Subcutaneous preadipocyte (primary cell): ENCODE data around the gene TRNAU1AP. TPM values are rescaled to one million over a fixed set of nuclear protein-coding genes. Genes with fewer than 3 reads are reported as not detected.

Experiments
- small RNA-seq: library from RNA; depleted of rRNA; stranded (forward); fragments of <200 nt; gene quantifications from one replicate; pipeline ENCODE3, GENCODE V24; 2012
- total RNA-seq: library from RNA; depleted of rRNA; stranded (reverse); fragments of >200 nt; gene quantifications from 2 replicates; pipeline ENCODE4 v1.2.3, GENCODE V29; 2012

TRNAU1AP gene
- 29.9 and 32.3 TPM in 2 replicates for total RNA-seq

GRCh38 chr1:28552758-28553663, at the start of gene TRNAU1AP:
TSS of gene TRNAU1AP (plus strand) at chr1:28553085. CDS start at chr1:28553111, 26 bp downstream.

GRCh38 chr1:28505406-28506187, 47.3 kb upstream of the TRNAU1AP start, which contains the start of gene RCC1:
TSS of gene RCC1 (plus strand) at chr1:28506043. CDS start at chr1:28529867, 23,824 bp downstream.

GRCh38 chr1:28591708-28592320, 38.9 kb downstream of the TRNAU1AP start, which contains the start of gene RAB42:
TSS of gene RAB42 (plus strand) at chr1:28592265. CDS start at chr1:28592512, 247 bp downstream.

Small RNAs within 50 kb of the gene (small RNA-seq; reads per million reads assigned to genes)
- gene SNORA16A = not detected
- not detected for gene SNORA44
- gene SNORA61 = not detected
- not detected for gene SNORA73A
- 8,300 reads per million, percentile 100 among the genes with 10 or more reads in this experiment for gene SNORA73B
- gene SNORD99 = 1,535 reads per million, percentile 100 among the genes with 10 or more reads in this experiment

Other genes with a start within 250 kb of the TRNAU1AP start
- gene MED18, start 224.0 kb upstream of the TRNAU1AP start, total RNA-seq = 14.0 and 17.2 TPM in 2 replicates
- gene PHACTR4, start 183.3 kb upstream of the TRNAU1AP start, total RNA-seq = 7.3 and 10.0 TPM in 2 replicates
- 59.2 and 76.8 TPM in 2 replicates for gene RCC1, start 47.0 kb upstream of the TRNAU1AP start, total RNA-seq
- 3.3 and 8.5 TPM in 2 replicates for gene RAB42, start 39.2 kb downstream of the TRNAU1AP start, total RNA-seq
- 30.3 and 40.4 TPM in 2 replicates for gene TAF12, start 90.0 kb downstream of the TRNAU1AP start, total RNA-seq
- not detected in 2 replicates for gene RNU11, start 95.5 kb downstream of the TRNAU1AP start, total RNA-seq
- 7.3 and 10.4 TPM in 2 replicates for gene GMEB1, start 115.7 kb downstream of the TRNAU1AP start, total RNA-seq
- gene YTHDF2, start 183.9 kb downstream of the TRNAU1AP start, total RNA-seq = 51.1 and 62.4 TPM in 2 replicates